Posterior cingulate gyrus (tissue), 11 donors: Measurements from ENCODE around the gene LRRC4C.
"Not testable (repeated sequence)": the region's sequence is repeated elsewhere in the genome, so short reads cannot be mapped to it uniquely, and the experiment has no call there.

Source experiments
- DNase-seq, 10 donors: peaks; one replicate each; pipeline versions ENCODE4 v3.0.0 to v3.0.0-alpha.2; 2020 to 2021; ENCODE audit warnings: mixed read lengths in 3 of 10
- intact Hi-C: fragments of 100-400 bp; cut with DNase I; formaldehyde crosslinking; loops from one replicate; pipeline ENCODE4 v1.15.1; 2023

LRRC4C gene

DNA sequence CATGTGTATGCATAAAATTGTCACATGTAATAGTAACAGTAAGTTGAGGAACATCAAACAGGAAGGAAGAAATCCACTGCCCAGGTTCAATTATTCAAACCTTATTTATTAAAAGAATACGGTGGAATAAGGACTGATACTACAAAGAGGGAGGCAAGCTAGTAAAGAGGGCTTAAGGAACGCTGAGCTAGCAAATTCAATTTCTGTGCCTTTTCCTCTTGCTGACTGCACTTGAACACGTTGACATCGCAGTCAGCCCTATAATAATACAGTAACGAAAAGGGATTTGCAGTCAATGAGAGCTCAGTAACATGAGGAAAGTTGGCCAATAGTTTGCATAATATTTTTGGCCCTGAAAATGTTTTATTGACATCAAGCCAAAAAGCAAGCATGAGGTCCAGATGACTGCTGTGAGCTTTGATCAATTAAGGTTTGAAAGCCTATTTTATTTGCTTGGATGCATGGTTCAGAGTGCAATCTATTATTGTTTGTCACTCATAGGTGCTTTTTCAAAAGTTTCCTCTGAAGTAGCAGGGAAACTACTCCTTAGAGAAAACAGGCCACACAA lies 861.8 kb downstream of the LRRC4C start:
- intact Hi-C loops = no loop called here
- no peak for DNase-seq

DNA sequence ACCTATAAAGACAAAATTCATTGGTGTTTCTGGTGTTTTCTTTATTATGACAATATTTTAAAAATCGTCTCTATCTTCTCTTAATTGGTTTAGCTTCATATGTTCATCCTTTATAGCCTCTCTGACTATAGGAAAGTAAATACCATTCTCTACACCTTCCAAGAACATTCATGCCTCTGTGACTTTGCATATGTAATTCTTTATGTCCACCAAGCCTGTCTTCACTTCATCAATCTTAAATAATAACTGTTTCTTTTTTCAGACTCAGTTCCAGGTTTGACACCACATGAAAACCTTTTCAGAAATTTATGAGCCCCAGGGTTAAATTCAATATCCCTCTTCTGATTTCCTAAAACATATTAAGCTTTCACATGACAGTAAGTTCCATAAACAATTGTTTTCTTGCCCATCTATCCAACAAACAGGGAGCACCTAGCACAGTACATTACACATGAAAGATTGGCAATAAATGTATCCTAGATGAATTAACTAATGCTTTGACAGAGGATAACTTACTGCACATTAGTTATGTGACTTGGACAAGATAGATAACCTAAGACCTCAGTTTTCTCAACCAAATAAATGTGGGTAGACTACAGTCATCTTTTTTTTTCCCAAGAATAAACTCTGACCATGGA lies 886.1 kb downstream of the LRRC4C start:
- DNase-seq = no peak
- intact Hi-C loops = no loop called here

DNA sequence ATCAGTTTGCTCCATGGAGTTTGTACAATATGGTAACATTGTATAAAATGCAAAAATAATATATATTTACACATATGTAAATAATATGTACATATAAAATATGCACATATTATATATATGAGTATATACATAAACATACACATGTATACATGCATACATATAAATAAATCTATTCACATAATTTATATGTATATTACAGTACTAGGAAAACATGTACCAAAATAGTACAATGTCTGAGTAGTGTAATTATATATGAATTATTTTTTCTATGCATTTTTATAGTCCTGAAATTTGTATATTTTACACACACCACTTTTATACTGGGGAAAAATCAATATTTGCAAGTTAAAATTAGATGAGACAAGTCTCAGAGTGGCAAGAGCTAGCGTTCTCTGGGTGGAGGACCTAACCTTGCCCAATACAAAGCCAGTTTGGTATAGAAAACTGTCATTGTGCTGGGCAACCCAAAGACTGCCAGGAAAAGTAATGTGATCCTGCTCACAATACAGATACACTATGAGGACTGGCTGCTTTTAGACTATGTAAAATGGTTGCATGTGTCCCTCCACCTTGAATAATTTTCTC lies 889.4 kb downstream of the LRRC4C start:
- DNase-seq = no peak
- intact Hi-C loops = no loop called here

DNA sequence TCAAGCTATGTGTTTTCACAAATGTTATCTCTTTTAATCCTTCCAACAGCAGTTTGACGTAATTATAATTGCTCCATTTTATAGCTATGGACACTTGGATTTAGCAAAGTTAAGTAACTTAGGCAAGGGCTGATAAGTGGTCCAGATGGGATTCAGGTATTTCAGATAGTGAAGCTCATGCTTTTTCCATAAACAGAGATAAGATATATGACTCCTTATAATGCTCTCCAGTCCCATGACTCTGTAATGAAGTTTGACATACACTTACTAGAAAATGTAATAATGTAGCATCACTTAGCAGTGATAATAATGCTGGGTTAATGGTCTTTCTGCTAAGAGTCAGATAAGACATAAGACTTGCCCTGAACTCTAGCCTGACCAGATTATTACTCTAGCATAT lies 892.1 kb downstream of the LRRC4C start:
- intact Hi-C loops = no loop called here
- no peak for DNase-seq

DNA sequence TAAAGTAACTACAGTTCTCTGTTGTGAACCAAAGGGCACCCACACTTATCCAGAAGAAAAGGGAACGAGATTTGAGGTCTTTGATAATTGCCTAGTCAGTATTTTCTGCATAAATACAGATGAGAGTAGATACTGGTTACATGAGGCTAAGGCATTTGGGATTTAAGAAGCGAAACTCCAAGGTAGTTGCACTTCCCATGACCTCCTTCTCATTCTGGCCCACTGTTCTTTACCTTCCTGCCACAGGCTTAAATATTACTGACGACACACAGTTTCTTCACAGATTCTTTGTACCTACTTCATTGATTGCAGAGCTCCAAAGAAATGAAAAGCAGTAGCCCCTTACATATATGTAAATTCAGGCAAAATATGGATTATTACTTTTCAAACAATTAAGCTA lies 915.3 kb downstream of the LRRC4C start:
- no peak for DNase-seq
- intact Hi-C loops = no loop called here

DNA sequence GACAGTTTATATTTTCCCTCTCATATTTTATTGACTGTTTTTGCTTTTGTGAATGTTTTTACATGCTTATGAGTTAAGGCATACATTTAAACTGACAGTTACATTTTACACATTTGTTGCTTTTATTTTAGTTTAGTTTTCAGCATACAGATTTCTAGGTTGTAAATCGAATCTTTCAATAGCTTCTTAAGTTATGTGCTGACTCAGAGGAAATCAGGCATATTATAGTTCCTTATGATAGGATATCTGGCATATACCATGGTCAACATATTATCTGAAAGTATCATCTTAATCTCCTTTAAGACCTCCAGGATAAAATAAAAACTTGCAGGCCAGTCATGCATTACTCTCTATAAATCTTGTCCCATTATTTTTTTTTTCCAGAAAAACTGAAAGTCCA lies 916.6 kb downstream of the LRRC4C start:
- intact Hi-C loops = no loop called here
- DNase-seq = no peak

DNA sequence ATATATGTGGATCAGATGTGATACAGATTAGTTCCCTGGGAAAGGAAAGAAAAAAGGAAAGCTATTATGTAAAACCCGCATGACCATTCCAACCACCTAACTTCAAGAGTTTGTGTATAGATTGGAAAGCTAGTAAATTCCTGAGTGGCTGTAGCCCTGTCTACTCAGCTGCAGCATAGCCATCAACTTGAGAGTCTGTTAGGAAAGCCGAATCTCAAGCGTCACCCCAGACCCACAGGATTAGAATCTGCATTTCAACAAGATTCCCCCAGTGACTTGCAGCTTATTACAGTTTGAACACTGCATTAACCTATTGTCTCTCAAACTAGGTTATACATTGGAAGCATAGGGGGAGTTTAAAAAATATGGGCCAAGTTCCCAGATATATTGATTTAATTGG lies 921.7 kb downstream of the LRRC4C start:
- intact Hi-C loops = no loop called here
- no peak for DNase-seq

DNA sequence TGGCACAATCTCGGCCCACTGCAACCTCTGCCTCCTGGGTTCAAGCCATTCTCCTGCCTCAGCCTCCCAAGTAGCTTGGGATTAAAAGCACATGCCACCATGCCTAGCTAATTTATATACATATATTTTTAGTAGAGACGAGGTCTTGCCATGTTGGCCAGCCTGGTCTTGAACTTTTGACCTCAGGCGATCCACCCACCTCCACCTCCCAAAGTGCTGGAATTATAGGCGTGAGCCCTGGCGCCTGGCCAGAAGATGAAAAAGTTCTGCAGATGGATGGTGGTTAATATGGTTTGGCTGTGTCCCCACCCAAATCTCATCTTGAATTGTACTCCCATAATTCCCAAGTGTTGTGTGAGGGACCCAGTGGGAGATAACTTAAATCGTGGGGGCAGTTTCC lies 937.4 kb downstream of the LRRC4C start:
- intact Hi-C loops = not testable (repeated sequence)
- peak in 2 of 10 donors; percentile 44 to 60 for DNase-seq

DNA sequence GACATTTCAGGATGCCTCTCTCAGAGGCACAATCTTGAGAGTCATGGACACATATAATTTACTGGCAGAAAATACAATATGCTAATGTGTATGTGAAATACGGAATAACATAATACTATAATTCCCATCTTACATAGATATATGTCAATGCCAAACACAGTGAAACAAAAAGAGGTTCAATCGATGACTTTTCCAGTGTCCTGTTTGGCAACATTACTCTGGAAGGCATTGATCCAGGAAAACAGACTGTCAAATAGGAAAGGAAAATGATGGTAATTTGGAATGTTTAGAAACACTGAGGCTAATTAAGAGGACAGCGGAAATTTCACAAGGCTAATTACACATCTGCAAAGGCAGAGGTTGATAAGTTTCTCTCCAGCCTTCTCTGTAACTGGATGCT lies 942.3 kb downstream of the LRRC4C start:
- intact Hi-C loops = no loop called here

DNA sequence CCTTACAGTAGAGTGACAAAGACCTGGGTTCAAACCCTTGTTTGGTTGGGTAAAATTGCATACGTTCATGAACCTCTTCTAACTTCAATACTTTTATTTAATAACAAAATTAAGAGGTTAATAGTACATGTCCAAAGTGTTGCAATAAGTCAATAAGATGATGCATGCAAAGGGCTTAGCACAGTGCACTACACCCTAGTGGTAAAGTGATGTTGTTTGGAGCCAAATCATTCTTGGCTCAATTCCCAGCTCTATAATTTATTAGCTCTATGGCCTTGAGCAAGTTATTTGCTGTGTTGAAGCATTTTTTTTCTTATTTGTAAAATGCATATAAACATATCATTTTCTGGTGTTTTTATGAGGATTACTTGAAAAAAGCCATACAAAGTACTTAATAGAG lies 945.3 kb downstream of the LRRC4C start:
- no peak for DNase-seq
- intact Hi-C loops = no loop called here

More for the DNA sequence above, 942.3 kb downstream of the LRRC4C start:
- no peak for DNase-seq

DNA sequence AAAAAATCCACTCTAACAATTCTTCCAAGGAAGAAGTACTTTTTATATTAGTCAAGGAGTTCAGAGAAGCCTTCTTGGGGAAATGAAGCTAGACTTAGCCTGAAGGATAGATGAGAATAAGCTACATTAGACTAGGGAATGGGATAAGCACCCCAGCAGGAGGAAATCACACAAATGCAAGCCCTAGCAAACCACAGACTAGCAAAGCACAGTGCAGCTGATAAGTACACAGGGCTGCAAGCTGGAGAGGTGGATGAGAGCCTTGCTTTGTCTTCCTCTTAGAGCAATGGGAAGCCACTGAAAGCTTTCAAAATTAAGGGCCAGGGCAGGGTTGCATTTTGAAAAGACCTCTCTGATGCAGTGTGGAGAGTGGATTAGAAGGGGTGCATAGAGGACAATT lies 946.2 kb downstream of the LRRC4C start:
- intact Hi-C loops = no loop called here
- no peak for DNase-seq

DNA sequence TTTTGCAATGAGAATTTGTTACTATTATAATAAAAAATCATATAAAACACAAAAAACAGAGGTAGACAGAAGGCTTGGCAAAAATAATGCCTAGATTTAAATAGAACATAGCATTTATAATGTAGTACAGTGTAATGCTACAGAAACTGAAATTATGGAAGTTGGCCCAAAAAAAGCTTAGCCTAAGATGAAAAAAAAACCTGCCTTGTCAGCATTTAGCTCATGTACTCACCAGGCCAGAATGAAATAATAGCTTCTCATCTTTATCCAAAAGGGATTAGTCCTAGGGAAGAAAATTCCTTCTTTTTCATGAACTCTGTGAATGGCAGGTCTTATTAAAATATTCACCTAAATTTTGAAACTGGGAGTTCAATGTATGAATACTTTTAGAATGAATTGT lies 951.1 kb downstream of the LRRC4C start:
- no peak for DNase-seq
- intact Hi-C loops = no loop called here

DNA sequence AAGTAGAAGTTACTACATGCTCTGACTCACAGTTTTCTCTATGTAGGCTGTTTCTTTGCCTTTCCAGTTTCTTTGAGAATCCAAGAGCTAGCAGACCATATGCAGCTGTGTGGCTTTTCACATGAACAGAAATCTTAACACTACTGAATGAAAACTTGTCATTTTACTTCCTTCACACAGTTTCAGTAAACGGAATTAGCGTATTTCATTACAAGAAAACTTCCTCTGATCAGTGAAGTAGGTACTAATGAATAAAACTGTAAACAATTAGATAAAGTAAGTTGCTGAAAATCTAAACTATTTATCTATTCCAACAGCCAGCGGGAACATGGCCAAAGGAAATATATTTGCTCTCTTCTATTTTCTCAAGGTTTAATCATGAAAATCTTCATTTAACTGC lies 953.2 kb downstream of the LRRC4C start:
- intact Hi-C loops = no loop called here

DNA sequence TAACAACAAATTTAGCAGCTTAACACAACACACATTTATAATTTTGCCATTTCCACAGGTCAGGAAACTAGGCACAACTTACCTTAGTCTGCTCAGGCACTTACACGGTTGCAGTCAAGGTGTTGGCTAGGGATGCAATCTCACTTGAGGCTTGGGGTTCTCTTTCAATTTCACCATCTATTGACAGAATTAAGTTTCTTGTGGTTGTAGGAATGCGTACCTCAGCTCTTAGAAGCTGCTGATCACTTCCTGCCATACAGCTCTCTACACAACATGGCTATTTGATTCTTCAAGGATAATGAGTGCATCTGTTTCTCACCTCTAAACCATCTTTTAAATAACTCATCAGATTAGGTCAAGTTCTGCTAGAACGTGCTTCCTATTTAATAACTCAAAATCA lies 968.1 kb downstream of the LRRC4C start:
- intact Hi-C loops = no loop called here
- DNase-seq = no peak

More for the DNA sequence above, 953.2 kb downstream of the LRRC4C start:
- DNase-seq = no peak

DNA sequence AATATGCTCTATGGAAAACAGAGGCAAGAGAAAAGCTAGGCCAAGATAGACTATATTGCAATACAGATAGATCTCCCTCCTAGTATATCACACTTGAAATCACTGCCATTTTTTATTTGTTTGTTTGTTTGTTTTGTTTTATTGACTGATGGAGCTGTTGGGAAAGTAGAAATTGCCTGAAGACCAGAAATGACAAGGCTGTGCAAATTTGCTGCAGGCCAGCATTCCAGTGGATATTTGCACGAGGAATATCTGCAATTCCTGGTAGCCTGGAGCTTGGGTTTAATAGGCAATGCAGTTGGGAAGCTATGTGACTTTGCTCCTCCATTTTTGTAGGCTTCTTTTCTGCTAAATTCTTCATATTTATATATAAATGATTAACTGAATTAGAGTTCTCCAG lies 991.7 kb downstream of the LRRC4C start:
- no peak for DNase-seq
- intact Hi-C loops = no loop called here

DNA sequence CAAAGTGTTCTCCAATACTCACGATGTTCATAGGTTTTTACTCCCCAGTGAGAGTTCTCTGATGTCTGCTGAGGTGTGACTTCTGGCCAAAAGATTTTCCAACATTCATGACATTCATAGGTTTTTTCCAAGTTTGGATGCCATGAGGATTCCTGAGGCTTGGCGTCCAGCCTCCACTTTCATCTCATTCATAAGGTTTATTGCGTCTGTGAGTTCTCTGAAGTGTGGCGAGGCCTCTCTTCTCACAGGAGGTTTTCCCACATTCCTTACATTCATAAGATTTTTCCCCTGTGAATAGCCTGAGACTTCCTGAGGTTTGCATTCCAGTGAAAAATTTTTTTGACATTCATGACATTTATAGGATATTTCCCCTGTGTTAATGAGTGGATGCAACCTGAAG lies 1014.1 kb downstream of the LRRC4C start:
- DNase-seq = no peak
- intact Hi-C loops = no loop called here

DNA sequence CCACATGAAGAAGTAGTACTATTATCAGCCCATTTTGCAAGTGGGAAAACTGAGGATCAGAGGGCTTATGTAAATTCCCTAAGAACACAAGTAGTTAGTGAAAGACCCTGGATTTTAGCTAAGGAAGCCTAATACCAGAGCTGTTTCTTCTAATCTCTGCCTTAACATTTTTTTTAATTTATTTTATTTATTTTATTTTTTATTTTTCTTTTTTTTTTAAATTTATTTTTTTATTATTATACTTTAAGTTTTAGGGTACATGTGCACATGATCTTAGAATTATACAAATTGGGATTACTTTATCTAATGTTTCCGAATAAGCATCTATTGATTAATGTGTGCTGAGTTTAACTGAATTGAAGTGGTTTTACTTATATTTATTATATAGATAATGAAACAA lies 1015.3 kb downstream of the LRRC4C start:
- intact Hi-C loops = no loop called here
- no peak for DNase-seq

DNA sequence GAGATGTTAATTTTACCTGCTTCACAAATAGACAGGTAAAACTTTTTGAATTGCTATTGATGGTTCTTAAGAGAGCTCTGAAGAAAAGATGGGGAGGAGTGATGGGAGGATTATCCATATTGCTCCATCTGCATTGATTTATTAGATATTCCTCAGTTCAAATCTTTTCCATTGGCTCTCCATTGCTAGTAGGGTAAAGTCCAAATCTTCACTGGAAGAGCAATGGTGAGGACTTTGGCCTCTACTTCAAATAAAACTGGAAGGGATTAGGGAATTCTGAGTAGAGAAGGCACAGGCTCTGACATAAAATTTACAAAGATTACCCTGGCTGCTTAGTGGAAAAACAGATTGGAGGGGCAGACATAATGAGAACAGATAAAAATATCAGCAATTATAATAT lies 1024.1 kb downstream of the LRRC4C start:
- no peak for DNase-seq
- intact Hi-C loops = no loop called here

DNA sequence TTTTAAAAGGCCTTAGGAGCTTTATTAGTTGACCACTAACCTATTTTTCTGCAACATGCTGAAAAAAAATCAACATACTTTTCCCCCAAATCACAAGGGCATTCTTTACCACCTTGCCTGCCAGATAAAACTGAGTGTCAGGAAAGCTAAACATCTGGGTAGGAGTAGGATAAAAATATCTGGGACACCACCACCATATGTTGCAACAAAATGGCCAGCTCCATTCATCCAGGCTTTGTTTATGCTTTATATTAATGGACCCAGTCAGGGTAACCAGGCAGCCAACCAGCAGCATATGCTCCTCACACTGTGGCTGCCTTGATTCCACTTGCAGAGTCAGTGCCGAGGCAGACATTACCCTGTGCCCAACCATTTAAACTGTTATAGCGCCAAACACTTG lies 1024.5 kb downstream of the LRRC4C start:
- peak in 1 of 10 donors; percentile 10 for DNase-seq
- intact Hi-C loops = no loop called here

DNA sequence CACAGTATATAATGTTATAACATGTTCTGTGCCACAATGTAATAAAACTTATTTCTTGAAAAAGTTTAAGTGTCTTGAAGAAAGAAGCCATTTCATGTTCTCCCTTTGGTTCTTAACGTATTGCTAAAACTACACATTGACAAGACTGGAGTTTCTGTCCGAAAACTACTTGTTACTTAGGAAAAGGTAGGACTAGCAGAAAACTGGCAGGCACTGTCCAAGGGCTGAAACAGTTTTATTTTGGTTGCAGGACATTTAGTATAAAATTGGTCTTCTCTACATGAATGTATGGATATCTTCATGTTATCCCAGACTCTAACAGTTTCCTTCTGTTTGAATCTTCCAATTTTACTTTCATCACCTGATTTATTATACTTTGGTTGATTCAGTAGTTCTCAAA lies 1027.1 kb downstream of the LRRC4C start:
- intact Hi-C loops = no loop called here
- no peak for DNase-seq

DNA sequence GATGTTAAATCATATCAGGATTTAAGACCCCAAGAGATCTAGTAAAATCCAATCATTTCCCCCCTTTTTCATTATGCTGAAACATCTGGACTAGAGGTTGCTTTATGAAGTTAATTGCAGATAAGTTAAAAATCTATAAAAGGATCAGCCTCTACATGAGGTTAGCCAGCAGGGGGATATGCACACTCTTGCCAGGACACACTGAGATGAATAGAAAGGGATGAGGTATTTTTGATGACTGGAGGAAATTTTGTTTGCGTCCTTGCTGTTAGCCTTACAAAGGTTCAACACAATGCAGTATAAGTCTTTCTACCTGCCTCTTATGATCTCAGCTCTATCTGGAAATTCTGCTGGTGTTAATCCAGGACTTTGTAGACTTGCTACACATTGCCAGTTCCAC lies 1034.3 kb downstream of the LRRC4C start:
- no peak for DNase-seq
- intact Hi-C loops = no loop called here

DNA sequence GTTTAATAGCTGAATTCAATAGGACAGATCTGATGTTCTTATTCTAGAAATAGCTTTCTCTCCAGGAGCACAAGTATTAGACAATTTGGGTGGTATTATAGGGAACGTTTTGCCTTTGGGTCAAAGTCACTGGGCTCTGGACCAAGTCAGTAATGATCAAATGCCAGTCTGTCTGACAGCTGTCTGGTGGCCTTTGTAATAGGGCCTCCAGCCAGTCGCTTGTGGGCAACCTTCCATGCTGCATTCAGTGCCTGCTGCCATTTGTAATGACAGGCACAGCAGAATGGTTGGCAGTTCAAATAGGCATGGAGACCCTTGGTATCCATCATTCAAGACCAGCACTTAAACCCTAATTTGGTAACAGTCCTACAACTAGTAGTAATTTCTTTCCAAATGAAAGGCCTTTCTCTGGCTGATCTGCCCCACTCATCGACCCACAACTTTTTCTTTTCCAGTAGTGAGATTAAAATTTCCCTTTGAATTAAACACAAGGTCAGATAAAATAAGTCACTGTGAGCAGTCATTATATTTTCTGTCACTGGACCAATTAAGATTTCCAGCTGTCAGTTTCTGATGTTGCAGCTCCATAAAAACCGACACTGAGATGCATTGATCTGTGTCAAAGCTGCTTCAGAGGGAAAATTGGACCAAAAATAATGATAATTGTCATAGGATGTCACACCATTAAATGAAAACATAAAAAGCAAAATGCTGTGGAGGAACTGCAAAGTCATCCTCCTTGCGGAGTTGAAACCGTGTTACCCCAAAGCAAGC lies 1038.1 kb downstream of the LRRC4C start:
- no peak for DNase-seq

More for the DNA sequence above, 1038.1 kb downstream of the LRRC4C start:
- intact Hi-C loops = no loop called here
